GM18519 (cell line): ENCODE data around the gene PAH.

Source experiments
- ATAC-seq: cut with Tn5 transposase; IDR thresholded peaks from one replicate; pipeline ENCODE4 v1.9.1; 2021; ENCODE audit warnings: mild to moderate bottlenecking, moderate library complexity; ENCODE audit not compliant: unreplicated experiment, low FRiP score

The PAH gene

GRCh38 chr12:102917026-102917787 is at the start of gene PAH:
Gene PAH, minus strand, starts transcription at chr12:102917244. Its CDS starts 114 bp downstream, at chr12:102917130.
- ATAC-seq = no peak

GRCh38 chr12:102966200-102966863 is 49.3 kb upstream of the PAH start:
- no peak for ATAC-seq

GRCh38 chr12:102965281-102966155 is 48.5 kb upstream of the PAH start:
- no peak for ATAC-seq

- ATAC-seq = no peak
These were observed 47.8 kb upstream of the PAH start for GRCh38 chr12:102964872-102965271.

GRCh38 chr12:102963796-102964195 is 46.8 kb upstream of the PAH start:
- ATAC-seq = no peak

GRCh38 chr12:102962986-102963385 is 45.9 kb upstream of the PAH start:
- ATAC-seq = no peak

GRCh38 chr12:102962532-102962931 is 45.5 kb upstream of the PAH start:
- no peak for ATAC-seq

- no peak for ATAC-seq
These were observed 44.4 kb upstream of the PAH start for GRCh38 chr12:102961466-102961855.

- no peak for ATAC-seq
These were observed 43.9 kb upstream of the PAH start for GRCh38 chr12:102960766-102961465.

GRCh38 chr12:102959391-102959790 is 42.3 kb upstream of the PAH start:
- no peak for ATAC-seq

GRCh38 chr12:102958830-102959176 is 41.8 kb upstream of the PAH start:
- ATAC-seq = no peak

- peak; percentile 37 for ATAC-seq
These were observed 41.2 kb upstream of the PAH start for GRCh38 chr12:102958073-102958829.

- ATAC-seq = no peak
These were observed 40.5 kb upstream of the PAH start, which contains the start of gene ASCL1 for GRCh38 chr12:102957339-102958050. Gene ASCL1, plus strand, starts transcription at chr12:102957674. Its CDS starts 571 bp downstream, at chr12:102958245.

- no peak for ATAC-seq
These were observed 39.8 kb upstream of the PAH start for GRCh38 chr12:102956738-102957327.

GRCh38 chr12:102955926-102956737 is 39.1 kb upstream of the PAH start:
- ATAC-seq = no peak

GRCh38 chr12:102954134-102954533 is 37.1 kb upstream of the PAH start:
- ATAC-seq = no peak

GRCh38 chr12:102953221-102953620 is 36.2 kb upstream of the PAH start:
- no peak for ATAC-seq

GRCh38 chr12:102951841-102952240 is 34.8 kb upstream of the PAH start:
- ATAC-seq = no peak
